GM21717 (cell line): Measurements from ENCODE around the gene PRELID2.
"Not testable (repeated sequence)": the region's sequence is repeated elsewhere in the genome, so short reads cannot be mapped to it uniquely, and the experiment has no call there.

Experiments
- ATAC-seq: cut with Tn5 transposase; IDR thresholded peaks from one replicate; pipeline ENCODE4 v1.9.1; 2021; ENCODE audit warnings: mild to moderate bottlenecking, moderate library complexity; ENCODE audit not compliant: unreplicated experiment

PRELID2 gene

GRCh38 chr5:145834917-145835847 lies at the start of gene PRELID2:
Gene PRELID2, minus strand, starts transcription at chr5:145835342. Its CDS starts 91 bp downstream, at chr5:145835251.
- peak; percentile 83 for ATAC-seq

DNA sequence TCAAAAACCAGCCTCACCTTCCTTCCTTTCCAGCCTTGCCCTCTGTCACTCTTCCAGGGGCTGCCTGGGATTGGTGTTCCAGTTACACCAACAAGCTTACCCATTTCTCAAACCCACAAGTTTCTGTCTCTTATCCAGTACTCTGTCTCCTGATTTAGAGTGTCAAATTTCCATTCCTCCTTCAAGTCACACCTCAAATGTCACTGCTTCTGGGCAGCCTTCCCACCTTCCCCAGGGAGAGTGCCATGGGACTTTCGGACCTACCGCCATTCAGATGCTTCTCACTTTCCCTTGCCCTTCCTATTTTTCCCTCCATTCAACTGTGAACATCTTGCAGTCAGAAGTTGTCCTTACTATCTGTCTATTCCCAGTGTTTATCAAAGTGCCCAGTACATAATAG lies 39.6 kb upstream of the PRELID2 start:
- ATAC-seq = no peak

GRCh38 chr5:145872914-145873313 lies 37.8 kb upstream of the PRELID2 start, which contains the start of gene GRXCR2:
Gene GRXCR2, minus strand, starts transcription at chr5:145873014. Its CDS starts 46 bp downstream, at chr5:145872968.
- ATAC-seq = no peak

GRCh38 chr5:145872486-145872885 lies 37.3 kb upstream of the PRELID2 start:
- ATAC-seq = no peak

- no peak for ATAC-seq
Measured at GRCh38 chr5:145869753-145870152, 34.6 kb upstream of the PRELID2 start.

DNA sequence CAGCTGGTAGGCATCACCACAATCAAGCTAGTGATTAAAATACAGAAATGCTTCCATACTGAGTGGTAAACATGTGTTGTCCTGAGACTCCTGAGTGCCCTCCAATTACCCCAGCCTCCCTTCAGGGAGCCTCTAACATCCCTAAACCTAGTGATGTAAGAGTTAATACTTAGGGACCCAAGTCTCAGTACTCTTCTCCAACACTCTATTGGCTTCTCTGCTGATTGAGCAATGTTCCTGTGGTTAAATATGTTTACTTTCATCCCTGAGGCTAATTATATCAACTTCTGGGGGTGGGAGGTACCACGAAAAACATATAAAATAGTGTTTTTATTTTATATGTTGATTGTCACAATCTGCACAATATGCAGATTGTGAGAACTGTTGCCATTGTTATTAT lies 32.7 kb upstream of the PRELID2 start:
- no peak for ATAC-seq

DNA sequence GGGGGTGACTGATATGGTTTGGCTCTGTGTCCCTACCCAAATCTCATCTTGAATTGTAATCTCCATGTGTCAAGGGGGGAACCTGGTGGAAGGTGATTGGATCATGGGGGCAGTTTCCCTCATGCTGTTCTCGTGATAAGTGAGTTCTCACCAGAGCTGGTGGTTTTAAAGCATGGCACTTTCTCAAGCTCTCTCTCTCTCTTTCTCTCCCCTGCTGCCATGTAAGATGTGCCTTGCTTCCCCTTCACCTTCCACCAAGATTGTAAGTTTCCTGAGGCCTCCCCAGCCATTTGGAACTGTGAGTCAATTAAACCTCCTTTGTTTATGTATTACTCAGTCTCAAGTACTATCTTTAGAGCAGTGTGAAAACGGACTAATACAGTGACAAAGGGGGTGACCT lies 29.3 kb upstream of the PRELID2 start:
- ATAC-seq = not testable (repeated sequence)

GRCh38 chr5:145863003-145863402 lies 27.9 kb upstream of the PRELID2 start:
- no peak for ATAC-seq

DNA sequence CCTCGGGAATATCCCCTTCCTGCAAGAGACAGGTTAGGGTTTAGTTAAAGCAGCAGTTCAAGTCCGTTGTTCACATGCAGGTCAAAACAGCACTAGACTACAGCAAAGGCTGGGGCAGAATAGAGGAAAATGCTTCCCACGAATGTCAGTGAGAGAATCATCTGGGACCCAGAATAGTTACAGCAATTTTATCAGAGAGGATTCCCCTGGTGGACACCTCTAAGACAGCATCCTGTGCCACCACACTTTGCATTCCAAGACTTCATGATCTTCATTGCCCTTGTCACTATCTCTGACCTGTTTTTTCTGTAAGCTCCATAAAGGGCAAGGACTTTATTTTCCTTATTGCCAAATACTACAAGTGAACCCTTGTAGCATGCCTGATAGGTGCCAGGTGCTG lies 24.8 kb upstream of the PRELID2 start:
- ATAC-seq = no peak

- ATAC-seq = no peak
Measured at GRCh38 chr5:145859453-145859852, 24.3 kb upstream of the PRELID2 start.

DNA sequence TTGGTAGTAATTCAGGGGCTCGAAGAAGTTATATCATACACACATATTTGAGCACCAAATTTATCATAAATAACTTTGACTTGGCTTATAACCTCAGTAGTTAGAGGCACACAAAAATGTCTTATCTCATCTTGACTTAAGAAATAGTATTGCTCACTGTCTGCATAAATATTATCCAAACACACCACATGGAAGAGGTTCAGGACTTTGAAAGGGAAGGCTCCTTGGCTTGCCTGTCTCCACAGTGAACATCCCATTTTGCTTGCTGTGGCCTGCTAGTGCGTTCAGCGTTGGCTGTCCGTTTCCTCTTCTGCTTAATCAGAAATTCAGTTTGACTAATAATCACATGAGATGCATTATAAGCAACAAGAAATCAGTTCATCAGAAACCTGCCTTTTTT lies 23.8 kb upstream of the PRELID2 start:
- ATAC-seq = no peak

GRCh38 chr5:145856285-145856818 lies 21.2 kb upstream of the PRELID2 start:
- no peak for ATAC-seq

- ATAC-seq = no peak
Measured at GRCh38 chr5:145855763-145856267, 20.7 kb upstream of the PRELID2 start.

GRCh38 chr5:145854651-145855258 lies 19.6 kb upstream of the PRELID2 start:
- no peak for ATAC-seq

DNA sequence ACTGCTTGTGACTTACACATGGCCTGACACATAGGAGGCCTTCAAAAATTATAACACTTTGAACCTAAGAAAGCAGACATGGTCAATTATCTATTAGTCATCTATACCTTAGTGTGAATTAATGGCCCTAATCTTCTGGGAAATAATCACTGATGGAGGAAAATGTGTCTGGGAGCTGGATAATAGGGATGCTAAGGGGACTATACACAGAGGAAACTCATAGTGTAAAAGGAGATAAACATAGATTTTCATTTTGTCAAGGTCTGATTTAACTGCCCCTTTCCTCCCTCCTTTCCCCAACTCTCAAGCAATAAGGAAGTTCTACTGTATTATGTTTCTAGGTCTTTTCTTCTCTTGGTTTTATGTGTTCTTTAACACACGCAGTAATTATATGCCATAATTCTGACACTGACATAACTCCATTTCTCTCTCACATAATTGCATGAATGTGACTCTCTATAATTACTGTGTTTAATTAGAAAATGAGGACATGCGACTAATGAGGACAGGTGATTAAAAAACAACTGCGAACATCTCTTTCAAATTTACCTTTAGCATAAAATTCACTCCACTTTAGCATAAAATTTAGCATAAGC lies 18.7 kb upstream of the PRELID2 start:
- ATAC-seq = no peak

- ATAC-seq = no peak
Measured at GRCh38 chr5:145852990-145853389, 17.8 kb upstream of the PRELID2 start.

DNA sequence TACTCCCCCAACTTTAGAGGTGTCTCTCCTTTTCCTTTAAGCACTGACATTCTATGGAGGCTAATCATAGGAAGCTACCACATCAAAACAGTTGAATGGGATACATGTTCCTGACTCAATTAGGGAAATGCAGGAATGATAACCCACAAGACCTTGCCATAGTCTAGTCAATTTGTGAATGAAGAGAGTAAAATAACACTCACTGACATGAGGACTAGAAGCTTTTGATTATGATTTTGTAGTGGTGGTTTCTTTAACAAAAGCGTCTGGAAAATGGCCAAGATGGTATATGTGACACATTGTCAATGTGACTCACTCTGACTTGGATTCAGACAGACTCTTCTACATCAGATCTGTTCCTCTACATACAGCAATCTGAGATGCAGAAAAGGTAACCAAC lies 13.7 kb upstream of the PRELID2 start:
- no peak for ATAC-seq

GRCh38 chr5:145847499-145848497 lies 12.7 kb upstream of the PRELID2 start:
- no peak for ATAC-seq

DNA sequence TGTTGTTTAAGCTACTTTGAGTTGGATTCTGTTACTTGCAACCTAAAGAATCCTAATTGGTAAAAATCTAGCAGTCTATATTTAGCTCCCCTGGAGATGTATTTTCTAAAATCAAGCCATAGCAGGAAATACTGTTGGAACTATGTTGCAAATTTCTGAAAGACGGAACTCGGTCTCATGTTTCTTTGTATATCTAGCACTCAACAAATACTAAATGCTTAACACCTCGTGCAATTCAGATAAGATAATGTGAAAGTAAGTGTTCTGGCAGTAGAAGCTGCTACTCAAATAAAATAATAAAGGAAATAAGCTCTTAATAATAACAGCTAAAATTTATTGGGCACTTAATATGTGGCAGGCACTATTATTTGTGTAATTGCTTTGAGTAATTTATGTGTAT lies 10.9 kb upstream of the PRELID2 start:
- ATAC-seq = no peak

DNA sequence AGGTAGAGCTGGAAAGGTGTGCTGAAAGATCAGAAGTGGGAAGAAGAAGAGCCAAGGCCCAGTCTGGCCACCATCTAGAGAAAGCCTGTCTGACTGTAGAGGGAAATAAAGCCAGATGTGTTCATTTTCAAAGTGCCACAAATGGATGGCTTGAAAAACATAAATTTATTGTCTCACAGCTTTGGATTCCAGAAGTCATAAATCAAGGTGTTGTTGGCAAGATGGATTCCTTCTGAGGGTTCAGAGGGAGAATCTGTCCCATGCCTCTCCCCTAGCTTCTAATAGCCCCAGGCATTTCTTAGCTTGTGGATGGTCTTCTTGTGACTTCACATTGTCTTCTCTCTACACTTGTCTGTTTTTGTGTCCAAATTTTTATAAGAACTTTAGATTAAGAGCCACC lies 6.2 kb upstream of the PRELID2 start:
- no peak for ATAC-seq
